ACHN (cell line): Measurements from ENCODE around the gene RMDN2.
A peak's percentile ranks its signal among the peaks of the same experiment; 100 is the strongest.
"Not testable (repeated sequence)": the region's sequence is repeated elsewhere in the genome, so short reads cannot be mapped to it uniquely, and the experiment has no call there.

Experiments
- DNase-seq: peaks from one replicate; pipeline ENCODE4 v3.0.0-alpha.2; 2015
- in situ Hi-C: cut with HindIII; loops from 2 replicates; pipeline ENCODE4 v1.10.0; 2017; ENCODE audit warnings: low sequenced_read_pairs, low pct_ligation_motif_present, low pct_unique_long_range_greater_than_20kb

The RMDN2 gene

DNA sequence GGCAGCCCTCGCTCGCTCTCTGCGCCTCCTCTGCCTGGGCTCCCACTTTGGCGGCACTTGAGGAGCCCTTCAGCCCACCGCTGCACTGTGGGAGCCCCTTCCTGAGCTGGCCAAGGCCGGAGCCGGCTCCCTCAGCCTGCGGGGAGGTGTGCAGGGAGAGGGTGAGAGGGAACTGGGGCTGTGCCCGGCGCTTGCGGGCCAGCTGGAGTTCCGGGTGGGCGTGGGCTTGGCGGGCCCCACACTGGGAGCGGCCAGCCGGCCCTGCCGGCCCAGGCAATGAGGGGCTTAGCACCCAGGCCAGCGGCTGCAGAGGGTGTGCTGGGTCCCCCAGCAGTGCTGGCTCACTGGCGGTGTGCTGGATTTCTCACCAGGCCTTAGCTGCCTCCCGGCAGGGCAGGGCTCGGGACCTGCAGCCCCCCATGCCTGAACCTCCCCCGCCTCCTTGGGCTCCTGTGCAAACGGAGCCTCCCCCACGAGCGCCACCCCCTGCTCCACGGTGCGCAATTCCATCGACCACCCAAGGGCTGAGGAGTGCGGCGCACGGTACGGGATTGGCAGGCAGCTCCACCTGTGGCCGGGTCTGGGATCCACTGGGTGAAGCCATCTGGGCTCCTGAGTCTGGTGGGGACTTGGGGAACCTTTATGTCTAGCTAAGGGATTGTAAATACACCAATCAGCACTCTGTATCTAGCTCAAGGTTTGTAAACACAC is 95.4 kb downstream of the RMDN2 start:
- DNase-seq, in situ Hi-C loops: not testable (repeated sequence)

DNA sequence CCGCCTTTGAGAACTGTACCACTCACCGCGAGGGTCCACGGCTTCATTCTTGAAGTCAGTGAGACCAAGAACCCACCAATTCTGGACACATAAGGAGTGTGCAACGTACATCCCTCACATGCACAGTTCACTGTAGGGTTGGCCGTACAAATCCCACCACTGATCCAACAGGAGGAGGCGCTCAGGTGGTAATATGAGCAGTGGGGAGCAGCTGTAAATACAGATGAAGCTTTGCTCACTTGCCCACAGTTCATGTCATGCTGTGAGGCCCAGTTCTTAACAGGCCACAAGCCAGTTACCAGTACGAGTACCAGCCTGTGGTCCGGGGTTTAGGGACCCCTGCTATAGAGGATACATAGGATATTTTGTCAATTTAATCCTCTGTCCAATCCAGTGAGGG is 96.5 kb downstream of the RMDN2 start:
- in situ Hi-C loops = no loop called here

DNA sequence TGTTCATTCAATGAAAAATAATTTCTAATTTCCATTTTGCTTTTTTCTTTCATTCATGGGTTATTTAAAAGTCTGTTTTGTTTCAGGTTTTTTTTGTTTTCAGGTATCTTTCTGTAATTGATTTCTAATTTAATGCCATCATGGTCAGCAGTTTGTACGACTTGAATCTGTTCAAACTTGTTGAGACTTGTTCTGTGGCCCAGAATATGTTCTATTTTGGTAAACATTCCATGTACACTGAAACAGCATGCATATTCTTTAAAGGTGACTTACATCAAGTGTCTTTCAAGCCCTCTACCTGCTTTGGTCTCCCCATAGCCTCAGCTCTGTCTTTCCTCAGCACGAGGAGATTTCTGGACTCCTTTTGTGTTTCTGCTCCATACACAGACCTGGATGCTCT is 101.8 kb downstream of the RMDN2 start:
- no peak for DNase-seq

More for the DNA sequence above, 96.5 kb downstream of the RMDN2 start:
- DNase-seq = no peak

DNA sequence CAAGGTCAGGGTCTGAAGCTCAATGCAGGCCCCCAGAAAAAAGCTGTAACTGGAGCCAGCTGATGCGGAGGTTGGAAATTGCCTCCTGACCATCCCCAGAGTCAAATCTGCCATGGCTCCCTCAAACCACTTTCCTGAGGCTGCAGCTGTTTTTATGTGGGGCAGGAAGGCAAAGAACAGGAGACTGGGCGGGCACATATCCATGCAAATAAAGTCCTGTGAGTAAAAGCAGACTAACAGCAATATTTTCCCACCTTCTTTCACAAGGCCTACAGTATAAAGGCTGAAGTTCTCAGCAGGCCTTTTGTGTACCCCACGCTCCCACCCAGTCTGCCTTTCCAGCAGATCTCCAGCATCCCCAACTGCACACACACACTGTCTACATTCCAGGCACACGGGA is 103.7 kb downstream of the RMDN2 start:
- in situ Hi-C loops = no loop called here
- DNase-seq = no peak

More for the DNA sequence above, 101.8 kb downstream of the RMDN2 start:
- in situ Hi-C loops = no loop called here

DNA sequence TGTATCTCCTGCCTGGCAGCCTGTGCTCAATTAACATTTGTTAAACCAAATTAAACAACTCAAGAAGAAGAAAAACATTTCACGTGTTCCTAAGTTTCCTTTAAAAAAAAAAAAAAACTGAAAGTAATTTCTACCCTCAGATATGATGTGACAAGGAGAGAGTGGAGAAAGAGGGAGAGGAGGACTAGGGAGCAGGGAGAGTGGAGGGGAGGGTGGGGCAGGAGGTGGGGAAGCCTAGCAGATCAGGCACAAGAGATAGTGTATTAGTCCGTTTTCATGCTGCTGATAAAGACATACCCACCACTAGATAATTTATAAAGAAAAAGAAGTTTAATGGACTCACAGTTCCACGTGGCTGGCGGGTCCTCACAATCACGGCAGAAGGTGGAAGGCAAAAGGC is 104.4 kb downstream of the RMDN2 start:
- in situ Hi-C loops = no loop called here
- DNase-seq = no peak

DNA sequence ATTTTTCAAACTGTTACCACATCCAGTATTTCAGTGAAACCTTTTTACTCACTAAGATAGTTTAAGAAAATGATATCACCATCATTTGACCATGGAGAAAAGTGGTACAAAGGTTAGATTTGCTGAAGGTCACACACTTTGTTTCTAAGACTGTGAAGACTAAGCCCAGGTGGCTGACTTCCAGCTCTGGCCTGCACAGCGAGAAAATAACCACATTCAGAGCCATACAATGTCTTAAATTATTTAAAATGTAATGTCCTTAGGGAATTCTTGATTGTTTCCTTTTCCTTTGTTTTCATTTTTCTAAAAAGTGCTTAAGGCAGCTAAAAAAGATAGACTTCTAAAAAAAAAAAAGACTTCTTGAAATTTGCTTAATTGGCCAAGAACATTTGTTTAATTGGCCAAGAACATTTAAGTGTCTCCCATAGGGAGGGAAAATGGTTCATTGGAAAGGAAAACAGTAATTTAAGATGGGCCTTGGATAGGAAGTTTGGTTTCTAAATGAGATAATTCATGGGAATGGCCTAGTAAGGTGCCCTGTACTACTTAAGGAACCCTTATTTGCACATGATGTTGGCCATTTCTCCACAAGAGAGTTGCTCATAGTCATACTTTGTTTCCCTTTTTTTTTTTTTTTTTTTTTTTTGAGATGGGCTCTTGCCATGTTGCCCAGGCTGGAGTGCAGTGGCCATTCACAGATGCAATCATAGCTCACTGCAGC is 105.7 kb downstream of the RMDN2 start:
- DNase-seq = no peak

DNA sequence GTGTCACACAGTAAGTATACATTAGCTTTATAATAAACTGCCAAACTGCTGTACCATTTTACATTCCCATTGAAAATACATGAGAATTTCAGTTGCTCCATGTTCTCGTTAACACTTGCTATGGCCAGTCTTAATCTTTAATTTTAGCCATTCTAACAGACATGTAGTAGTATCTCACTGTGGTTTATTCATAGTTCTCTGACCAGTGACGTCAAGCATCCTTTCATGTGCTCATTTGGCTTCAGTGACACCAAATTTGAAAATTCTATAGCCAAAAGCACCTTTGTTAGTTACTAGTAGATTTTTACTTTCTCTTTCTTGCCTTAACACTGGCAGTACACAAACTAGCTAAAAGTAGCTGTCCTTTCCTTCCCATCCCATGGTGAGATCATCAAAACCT is 107.9 kb downstream of the RMDN2 start:
- no peak for DNase-seq
- in situ Hi-C loops = no loop called here

More for the DNA sequence above, 105.7 kb downstream of the RMDN2 start:
- in situ Hi-C loops = no loop called here

DNA sequence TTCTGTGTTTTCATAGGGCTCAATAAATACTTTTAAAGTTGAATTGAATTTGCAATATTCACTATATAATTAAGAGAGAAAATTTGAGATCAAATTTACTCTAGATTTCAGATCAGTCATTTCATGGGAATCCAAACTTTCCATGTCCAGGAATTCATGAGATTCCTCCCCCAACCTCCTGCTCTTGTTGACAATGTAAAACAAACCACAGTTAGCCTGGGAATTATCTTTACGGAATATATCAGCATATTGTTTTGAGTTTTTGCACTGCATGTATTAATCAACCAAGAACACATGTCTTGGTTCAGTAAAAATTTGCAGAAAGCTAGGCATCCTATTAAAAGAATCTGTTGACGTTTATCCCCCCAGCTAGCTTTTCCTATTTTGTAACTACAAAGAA is 108.6 kb downstream of the RMDN2 start:
- in situ Hi-C loops = no loop called here
- no peak for DNase-seq

DNA sequence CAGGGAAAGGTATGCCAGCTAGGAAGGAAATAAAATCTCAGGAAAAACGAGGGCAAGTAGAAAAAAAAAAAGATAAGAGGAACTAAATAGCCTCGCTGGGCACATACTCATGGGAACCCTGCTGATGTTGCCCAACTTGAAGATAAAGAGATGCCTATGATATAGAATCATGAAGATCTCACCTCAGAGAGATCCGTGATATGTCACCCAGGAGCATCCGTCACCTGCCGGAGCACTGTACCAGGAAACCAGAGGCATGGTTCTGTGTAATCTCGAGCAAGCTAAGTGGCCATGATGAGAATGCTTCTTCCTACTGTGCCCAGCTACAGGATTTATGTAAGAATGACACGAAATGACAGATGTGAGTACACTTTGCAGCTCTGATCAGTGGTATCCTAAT is 110.9 kb downstream of the RMDN2 start:
- in situ Hi-C loops = no loop called here
- no peak for DNase-seq

DNA sequence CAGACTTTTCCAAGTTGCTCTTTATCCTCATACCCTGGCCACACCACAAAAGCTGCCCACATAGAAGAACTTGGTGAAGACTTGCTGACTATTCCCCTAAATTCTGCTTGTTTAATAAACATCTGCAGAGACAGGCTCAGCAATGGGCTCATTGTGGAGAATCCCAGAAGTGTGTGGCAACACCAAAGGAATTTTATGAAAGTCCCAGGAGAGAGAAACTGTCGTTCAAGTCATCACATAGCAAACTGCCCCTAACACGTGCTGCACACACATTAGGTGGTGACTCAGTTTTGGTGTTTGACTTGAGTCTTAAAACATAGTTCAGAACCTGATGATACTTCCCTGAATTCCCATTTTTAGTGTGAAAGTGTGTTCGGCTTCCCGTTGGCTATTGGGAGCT is 112.2 kb downstream of the RMDN2 start:
- no peak for DNase-seq
- in situ Hi-C loops = no loop called here

DNA sequence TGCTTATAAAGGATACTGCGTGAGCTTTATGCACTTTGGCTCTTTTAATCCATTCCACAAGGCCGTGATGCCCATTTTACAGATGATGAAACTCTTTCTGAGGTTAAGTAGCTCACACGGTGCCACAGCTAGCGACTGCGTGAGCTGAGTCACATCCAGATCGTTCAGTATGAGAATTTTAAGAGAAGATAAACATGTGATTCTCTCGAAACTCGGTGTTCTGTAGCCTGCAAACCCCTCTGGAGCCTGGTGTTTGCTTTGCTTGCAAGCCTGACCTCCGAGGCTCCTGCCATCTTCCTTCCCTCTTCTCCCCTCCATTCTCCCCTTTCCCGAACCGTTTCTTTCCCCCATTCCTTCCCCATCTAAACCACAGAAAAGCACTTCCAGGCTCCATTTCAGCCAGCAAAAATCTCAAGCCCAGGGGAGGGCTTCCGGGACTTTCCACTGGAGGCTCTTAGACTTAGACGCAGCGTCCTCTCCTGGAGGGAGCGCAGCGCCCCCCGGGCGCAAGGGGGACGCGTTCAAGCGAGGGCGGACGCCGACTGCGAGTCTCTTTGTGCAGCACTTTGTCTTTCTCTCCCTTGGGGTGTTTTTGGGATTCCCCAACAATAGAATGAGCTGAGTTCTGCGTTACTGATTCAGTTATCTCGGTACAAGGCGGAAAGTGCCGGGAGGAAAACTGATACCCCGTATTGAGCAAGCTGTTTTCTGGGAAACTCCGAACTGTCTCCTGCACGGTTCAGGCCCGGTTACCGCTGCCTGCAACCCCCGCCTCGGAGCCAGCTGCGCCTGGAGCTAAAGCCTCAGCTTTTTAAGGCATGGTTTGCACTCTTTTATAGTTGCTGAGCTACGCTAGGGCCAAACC is 112.9 kb downstream of the RMDN2 start:
- in situ Hi-C loops = no loop called here
- peak; percentile 76 for DNase-seq

DNA sequence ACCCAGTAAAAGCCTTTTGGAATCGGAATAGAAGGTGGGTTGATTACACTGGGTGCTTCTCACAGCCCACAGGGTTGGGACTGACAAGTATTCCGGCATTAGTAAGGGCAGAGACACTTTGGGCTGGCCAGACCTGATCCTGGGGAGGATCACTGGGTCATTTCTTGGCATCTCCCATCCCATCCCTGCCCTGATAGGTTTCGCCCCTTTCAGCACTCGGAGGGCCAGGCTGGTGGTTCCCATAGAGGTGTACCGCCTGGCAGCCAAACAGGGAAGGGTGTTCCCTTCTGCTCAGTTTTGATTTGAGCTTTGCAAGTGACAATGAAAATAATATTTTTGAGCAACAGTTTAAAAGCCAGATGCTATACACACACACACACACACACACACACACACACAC is 113.6 kb downstream of the RMDN2 start:
- in situ Hi-C loops = no loop called here

DNA sequence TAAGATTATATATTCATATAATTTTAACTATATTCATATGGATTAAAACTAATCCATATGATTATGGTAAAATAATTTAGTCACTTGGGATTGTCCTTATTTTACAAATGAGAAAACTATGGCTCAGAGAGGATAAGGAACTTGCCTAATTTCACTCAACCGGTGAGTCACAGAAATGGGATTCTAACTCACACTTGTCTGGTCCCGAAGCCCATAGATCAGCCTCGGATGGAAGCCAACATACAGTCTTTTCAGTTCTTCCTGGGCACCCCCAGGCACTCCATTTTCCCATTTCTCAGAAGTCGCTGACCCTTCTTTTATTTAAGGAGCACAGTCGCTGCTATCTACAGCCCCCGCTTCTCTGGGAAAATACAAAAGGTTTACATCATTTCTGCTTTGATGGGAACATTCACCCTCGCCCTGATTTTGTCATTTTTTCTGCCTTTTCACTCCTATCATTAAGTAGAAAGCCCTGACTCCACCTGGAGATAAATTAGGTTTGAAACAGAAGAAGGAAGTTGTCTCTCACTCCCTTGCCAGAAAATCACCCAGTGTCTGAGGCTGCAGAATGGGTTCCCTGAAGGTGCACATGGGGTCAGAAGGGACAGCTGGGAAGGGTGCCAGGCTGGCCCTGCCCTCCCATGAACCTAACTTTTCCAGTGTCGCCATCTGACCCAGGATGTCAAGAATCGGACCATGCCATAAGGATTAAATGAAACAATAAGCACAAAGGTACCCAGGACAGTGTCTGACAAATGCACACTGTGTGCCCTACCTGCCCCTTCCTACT is 114.2 kb downstream of the RMDN2 start:
- DNase-seq = peak; percentile 31
- in situ Hi-C loops = no loop called here

More for the DNA sequence above, 113.6 kb downstream of the RMDN2 start:
- no peak for DNase-seq

DNA sequence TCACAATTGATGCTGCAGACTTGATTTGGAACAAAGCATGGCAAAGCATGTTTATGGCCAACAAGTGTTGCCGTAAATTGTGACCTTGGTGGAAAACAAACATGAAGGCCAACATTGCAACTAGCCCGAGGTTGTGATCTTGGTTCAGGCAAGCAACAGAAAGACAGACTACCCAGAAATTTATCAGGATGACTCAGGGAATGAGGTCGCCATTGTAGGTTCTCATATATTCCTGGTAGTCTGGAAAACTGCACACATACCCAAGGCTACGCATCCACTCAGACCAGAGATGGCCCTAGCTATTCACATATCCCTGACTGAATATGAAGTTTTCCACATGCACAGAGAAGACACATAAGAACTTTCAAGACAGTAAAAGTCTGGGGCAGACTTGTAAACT is 120.7 kb downstream of the RMDN2 start:
- DNase-seq = no peak
- in situ Hi-C loops = no loop called here

DNA sequence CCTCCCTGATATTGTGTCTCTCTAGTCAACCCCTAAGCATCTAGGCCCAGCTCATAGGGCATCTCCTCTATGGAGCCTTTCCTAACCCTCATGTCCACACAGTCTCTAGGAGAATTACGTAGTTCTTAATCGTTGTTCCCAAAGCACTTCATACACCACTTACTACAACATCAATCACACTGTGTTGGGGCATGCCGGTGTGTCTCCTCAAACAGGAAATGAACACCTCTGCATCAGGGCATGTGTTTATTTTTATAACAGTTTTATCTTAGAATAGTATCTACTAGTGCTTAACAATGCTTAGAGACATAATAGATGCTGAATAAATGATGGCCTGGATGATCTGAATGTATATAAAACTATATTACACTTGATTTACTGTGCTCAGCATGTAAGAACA is 131.1 kb downstream of the RMDN2 start:
- DNase-seq = no peak
- in situ Hi-C loops = no loop called here

DNA sequence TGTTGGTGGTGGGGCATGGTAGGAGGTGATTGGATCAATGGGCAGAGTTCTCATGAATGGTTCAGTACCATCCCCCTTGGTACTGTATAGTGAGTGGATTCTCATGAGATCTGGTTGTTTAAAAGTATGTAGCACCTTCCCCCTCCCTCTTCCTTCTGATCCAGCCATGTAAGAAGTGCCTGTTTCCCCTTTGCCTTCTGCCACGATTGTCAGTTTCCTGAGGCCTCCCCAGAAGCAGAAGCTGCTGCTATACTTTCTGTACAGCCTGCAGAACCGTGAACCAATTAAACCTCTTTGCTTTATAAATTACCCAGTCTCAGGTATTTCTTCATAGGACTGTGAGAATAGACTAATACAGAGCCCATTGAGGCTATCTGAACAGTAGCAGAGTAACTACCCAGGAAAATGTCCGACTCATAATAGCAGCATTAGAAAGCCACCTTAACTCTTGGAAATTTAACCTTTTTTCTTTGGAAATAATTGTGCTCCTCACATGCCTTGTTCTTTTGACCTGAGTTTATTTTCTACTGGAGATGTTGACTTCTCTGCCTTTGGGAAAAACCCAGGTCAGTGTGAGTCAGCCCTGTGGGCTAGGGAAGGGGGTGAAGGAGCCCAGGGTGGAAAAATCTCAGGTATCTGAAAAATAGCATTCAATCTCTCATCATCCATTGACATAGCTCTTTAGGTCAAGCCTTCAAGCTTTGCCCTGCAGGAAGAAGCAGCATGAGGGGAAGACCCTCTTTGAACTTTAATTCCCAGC is 132.7 kb downstream of the RMDN2 start:
- in situ Hi-C loops = no loop called here
- DNase-seq = peak; percentile 33

DNA sequence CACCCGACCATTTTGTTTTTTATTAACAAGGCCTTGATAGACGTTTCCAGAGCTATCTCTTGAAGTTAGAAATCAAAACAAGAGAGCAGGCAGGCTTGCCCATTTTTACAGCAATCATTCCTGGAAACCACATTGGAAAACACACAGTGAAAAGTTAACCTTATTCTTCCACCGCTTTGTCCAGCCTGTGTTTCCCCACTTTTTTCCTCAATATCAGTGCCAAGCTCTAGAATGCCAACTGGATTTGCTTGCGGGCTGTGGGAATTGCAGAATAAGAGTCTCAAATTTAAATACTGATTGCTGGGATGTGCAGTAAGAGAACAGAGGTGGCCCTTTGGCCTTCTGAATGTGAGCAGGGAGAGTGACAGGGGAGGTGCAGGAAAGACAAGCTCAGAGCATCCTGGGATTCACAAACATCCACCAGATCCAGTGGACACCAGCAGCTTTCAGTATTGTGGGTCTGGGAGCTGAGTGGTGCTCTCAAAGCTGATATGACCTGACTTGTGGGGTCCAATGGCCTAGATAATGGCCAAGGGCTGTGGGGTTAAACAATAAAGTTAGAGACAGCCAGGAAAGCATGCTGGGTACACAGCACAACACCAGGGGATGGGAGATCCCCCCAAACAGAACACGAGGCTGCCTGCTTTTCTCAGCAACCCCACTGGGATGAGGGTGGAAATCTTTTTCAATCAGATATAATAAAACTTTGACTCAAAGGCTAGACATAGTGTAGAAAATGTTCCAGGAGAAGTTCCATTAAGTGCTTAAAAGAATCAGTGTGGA is 135.3 kb downstream of the RMDN2 start:
- in situ Hi-C loops = no loop called here
- no peak for DNase-seq
